Neural cell (in vitro differentiated cells): ENCODE measurements around the gene UTP14A.

Experiments used
- EZH2 ChIP-seq: fragments of 200-600, 300-800 bp; shearing (Covaris generic), sonication (generic); IDR thresholded peaks from 2 replicates; pipeline ENCODE4 v1.6.1; 2014; ENCODE audit warnings: antibody characterized with exemption, low read length, borderline replicate concordance, mild to moderate bottlenecking; ENCODE audit not compliant: insufficient read depth, poor library complexity, severe bottlenecking
- MXI1 ChIP-seq: fragments of 450-650 bp; conservative IDR thresholded peaks from 2 replicates; pipeline ENCODE4 v1.6.1; 2014; ENCODE audit warnings: antibody characterized with exemption, mild to moderate bottlenecking; ENCODE audit not compliant: poor library complexity, severe bottlenecking
- POLR2AphosphoS5 ChIP-seq: IDR thresholded peaks from 2 replicates; pipeline ENCODE4 v1.6.1; 2012
- TF ChIP-seq, protein P1 (sequence below): fragments of 450-650 bp; IDR thresholded peaks from 2 replicates; pipeline ENCODE4 v1.5.1; 2014; ENCODE audit warnings: antibody characterized with exemption, mild to moderate bottlenecking, moderate library complexity; ENCODE audit not compliant: poor library complexity, severe bottlenecking
- TF ChIP-seq, protein P2 (sequence below): IDR thresholded peaks from 2 replicates; pipeline ENCODE4 v1.6.1; 2012; ENCODE audit warnings: borderline replicate concordance

DNA sequence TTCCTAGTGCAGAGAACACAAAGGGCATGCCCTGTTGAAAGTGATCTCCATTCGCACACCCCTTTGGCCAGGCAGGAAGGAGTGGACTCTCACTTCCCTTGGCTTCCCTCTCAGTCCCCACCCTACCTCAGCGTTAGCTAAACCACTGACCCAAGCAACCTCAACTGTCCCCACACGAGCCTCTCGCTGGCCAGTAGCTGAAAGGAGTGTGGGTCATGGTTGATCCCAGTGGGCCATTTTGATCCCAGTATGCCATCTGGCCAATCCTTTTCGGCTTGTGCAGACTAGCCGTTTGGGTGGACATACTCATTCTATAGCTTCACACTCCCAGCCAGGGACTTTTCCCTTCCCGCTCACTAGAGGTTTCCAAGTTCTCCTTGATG lies 52.1 kb downstream of the UTP14A start:
- TF ChIP-seq, protein P1, sequence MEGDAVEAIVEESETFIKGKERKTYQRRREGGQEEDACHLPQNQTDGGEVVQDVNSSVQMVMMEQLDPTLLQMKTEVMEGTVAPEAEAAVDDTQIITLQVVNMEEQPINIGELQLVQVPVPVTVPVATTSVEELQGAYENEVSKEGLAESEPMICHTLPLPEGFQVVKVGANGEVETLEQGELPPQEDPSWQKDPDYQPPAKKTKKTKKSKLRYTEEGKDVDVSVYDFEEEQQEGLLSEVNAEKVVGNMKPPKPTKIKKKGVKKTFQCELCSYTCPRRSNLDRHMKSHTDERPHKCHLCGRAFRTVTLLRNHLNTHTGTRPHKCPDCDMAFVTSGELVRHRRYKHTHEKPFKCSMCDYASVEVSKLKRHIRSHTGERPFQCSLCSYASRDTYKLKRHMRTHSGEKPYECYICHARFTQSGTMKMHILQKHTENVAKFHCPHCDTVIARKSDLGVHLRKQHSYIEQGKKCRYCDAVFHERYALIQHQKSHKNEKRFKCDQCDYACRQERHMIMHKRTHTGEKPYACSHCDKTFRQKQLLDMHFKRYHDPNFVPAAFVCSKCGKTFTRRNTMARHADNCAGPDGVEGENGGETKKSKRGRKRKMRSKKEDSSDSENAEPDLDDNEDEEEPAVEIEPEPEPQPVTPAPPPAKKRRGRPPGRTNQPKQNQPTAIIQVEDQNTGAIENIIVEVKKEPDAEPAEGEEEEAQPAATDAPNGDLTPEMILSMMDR, result no peak
- TF ChIP-seq MXI1, result no peak
- no peak for TF ChIP-seq POLR2AphosphoS5
- no peak for TF ChIP-seq EZH2
- TF ChIP-seq, protein P2, sequence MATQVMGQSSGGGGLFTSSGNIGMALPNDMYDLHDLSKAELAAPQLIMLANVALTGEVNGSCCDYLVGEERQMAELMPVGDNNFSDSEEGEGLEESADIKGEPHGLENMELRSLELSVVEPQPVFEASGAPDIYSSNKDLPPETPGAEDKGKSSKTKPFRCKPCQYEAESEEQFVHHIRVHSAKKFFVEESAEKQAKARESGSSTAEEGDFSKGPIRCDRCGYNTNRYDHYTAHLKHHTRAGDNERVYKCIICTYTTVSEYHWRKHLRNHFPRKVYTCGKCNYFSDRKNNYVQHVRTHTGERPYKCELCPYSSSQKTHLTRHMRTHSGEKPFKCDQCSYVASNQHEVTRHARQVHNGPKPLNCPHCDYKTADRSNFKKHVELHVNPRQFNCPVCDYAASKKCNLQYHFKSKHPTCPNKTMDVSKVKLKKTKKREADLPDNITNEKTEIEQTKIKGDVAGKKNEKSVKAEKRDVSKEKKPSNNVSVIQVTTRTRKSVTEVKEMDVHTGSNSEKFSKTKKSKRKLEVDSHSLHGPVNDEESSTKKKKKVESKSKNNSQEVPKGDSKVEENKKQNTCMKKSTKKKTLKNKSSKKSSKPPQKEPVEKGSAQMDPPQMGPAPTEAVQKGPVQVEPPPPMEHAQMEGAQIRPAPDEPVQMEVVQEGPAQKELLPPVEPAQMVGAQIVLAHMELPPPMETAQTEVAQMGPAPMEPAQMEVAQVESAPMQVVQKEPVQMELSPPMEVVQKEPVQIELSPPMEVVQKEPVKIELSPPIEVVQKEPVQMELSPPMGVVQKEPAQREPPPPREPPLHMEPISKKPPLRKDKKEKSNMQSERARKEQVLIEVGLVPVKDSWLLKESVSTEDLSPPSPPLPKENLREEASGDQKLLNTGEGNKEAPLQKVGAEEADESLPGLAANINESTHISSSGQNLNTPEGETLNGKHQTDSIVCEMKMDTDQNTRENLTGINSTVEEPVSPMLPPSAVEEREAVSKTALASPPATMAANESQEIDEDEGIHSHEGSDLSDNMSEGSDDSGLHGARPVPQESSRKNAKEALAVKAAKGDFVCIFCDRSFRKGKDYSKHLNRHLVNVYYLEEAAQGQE, result no peak
